GM12892 (cell line): Measurements from ENCODE around the gene ASXL2.

Experiments used
- POLR2A ChIP-seq: IDR thresholded peaks from 2 replicates; pipeline ENCODE4 v1.6.1; 2011; ENCODE audit warnings: low read depth, low read length, control low read depth
- POLR2AphosphoS5 ChIP-seq: IDR thresholded peaks from 2 replicates; pipeline ENCODE4 v1.6.1; 2011; ENCODE audit warnings: low read depth, low read length, control low read depth

DNA sequence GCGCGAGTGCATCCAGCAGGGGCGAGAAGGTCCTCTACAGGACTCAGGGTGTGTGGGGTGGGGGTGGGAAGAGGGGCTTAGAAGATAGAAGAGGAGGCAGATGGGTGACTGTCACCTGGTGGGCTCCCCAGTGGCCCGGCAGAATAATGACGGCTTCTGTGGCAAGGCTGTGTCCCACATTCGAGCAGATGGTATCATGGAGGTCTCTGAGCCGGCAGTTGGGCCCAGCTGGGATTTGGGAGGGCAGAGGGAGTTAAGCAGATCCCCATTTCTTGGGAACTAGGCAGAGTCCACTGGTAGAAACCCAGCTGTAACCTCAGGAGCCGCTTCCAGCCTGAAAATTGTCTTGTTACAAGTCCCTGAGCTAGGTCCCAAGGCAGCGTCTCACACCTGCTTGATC, 176.5 kb downstream of the ASXL2 start:
- TF ChIP-seq POLR2AphosphoS5 (no peak), POLR2A (no peak)
